Subcutaneous abdominal adipose tissue (tissue), 5 donors: ENCODE measurements around the gene ADRM1.

Experiments used
- H3K27ac ChIP-seq: one replicate; pipeline ENCODE4 v1.7.0; 2013; ENCODE audit warnings: low read depth, mild to moderate bottlenecking, inconsistent platforms, low read length, moderate library complexity
- H3K27me3 ChIP-seq, 5 donors: one replicate each; pipeline ENCODE4 v1.7.0; 2013; ENCODE audit warnings: low read length in 5 of 5, inconsistent platforms in 1 of 5; ENCODE audit not compliant: control insufficient read depth in 5 of 5, insufficient read depth in 4 of 5
- H3K36me3 ChIP-seq, 5 donors: one replicate each; pipeline ENCODE4 v1.7.0; 2013; ENCODE audit warnings: low read length in 5 of 5; ENCODE audit not compliant: control insufficient read depth in 5 of 5, insufficient read depth in 5 of 5
- H3K4me1 ChIP-seq, 5 donors: one replicate each; pipeline ENCODE4 v1.7.0; 2013; ENCODE audit warnings: low read length in 5 of 5, mild to moderate bottlenecking in 3 of 5, moderate library complexity in 1 of 5; ENCODE audit not compliant: control insufficient read depth in 5 of 5, insufficient read depth in 5 of 5
- H3K4me3 ChIP-seq, 5 donors: one replicate each; pipeline ENCODE4 v1.7.0; 2013; ENCODE audit warnings: low read length in 5 of 5, low read depth in 1 of 5
- H3K9ac ChIP-seq, 5 donors: one replicate each; pipeline ENCODE4 v1.7.0; 2013; ENCODE audit warnings: low read length in 5 of 5, mild to moderate bottlenecking in 4 of 5, moderate library complexity in 3 of 5
- H3K9me3 ChIP-seq, 5 donors: one replicate each; pipeline ENCODE4 v1.7.0; 2013; ENCODE audit warnings: low read length in 5 of 5; ENCODE audit not compliant: control insufficient read depth in 5 of 5
- donor health status: healthy.
- donor health status: healthy.
- donor health status: healthy.
- donor health status: healthy.
- donor health status: healthy.

ADRM1 gene

GRCh38 chr20:62353289-62354030, 50.7 kb downstream of the ADRM1 start:
- no peak overlapping the region for H3K27ac ChIP-seq
- H3K4me3 ChIP-seq: no peak overlapping the region
- no peak overlapping the region for H3K9ac ChIP-seq
- H3K4me1 ChIP-seq: peaks cover 5 to 56% (median 48%) of the 10 kb centered on the region in 5 donors
- no peaks in the 10 kb centered on the region for H3K9me3 ChIP-seq
- no peaks in the 10 kb centered on the region for H3K27me3 ChIP-seq
- H3K36me3 ChIP-seq: peaks cover 0 to 30% (median 19%) of the 10 kb centered on the region in 5 donors

- H3K27me3 ChIP-seq: no peaks in the 10 kb centered on the region
- peaks cover 5 to 63% (median 55%) of the 10 kb centered on the region in 5 donors for H3K4me1 ChIP-seq
- H3K4me3 ChIP-seq: no peak overlapping the region
- no peak overlapping the region for H3K27ac ChIP-seq
- peaks cover 0 to 30% (median 19%) of the 10 kb centered on the region in 5 donors for H3K36me3 ChIP-seq
- no peak overlapping the region for H3K9ac ChIP-seq
- H3K9me3 ChIP-seq: no peaks in the 10 kb centered on the region
Observed at GRCh38 chr20:62354031-62354808, 51.4 kb downstream of the ADRM1 start.

GRCh38 chr20:62354811-62355341, 52.1 kb downstream of the ADRM1 start:
- Histone ChIP-seq H3K4me3 (peak overlapping the region in 1 of 5 donors; percentile 35), H3K27me3 (no peaks in the 10 kb centered on the region), H3K9me3 (no peaks in the 10 kb centered on the region), H3K27ac (peak overlapping the region; percentile 92), H3K4me1 (peaks cover 5 to 65% (median 57%) of the 10 kb centered on the region in 5 donors), H3K36me3 (peaks cover 0 to 28% (median 19%) of the 10 kb centered on the region in 5 donors), H3K9ac (peak overlapping the region in 2 of 5 donors; percentile 15 to 41)

GRCh38 chr20:62355516-62355877, 52.7 kb downstream of the ADRM1 start:
- no peaks in the 10 kb centered on the region for H3K9me3 ChIP-seq
- H3K27me3 ChIP-seq: no peaks in the 10 kb centered on the region
- peak overlapping the region in 2 of 5 donors; percentile 15 to 23 for H3K9ac ChIP-seq
- peaks cover 0 to 22% (median 17%) of the 10 kb centered on the region in 5 donors for H3K36me3 ChIP-seq
- peaks cover 5 to 65% (median 57%) of the 10 kb centered on the region in 5 donors for H3K4me1 ChIP-seq
- peak overlapping the region; percentile 92 for H3K27ac ChIP-seq
- peak overlapping the region in 3 of 5 donors; percentile 11 to 49 (median 35) for H3K4me3 ChIP-seq

GRCh38 chr20:62355878-62356588, 53.2 kb downstream of the ADRM1 start:
- peaks cover 5 to 70% (median 62%) of the 10 kb centered on the region in 5 donors for H3K4me1 ChIP-seq
- no peaks in the 10 kb centered on the region for H3K27me3 ChIP-seq
- peak overlapping the region in 4 of 5 donors; percentile 13 to 71 (median 60) for H3K9ac ChIP-seq
- H3K36me3 ChIP-seq: peaks cover 0 to 16% (median 12%) of the 10 kb centered on the region in 5 donors
- H3K4me3 ChIP-seq: peak overlapping the region in 4 of 5 donors; percentile 36 to 50 (median 42)
- no peaks in the 10 kb centered on the region for H3K9me3 ChIP-seq
- peak overlapping the region; percentile 92 for H3K27ac ChIP-seq

GRCh38 chr20:62356589-62357186, 53.9 kb downstream of the ADRM1 start:
- Histone ChIP-seq H3K9ac (peak overlapping the region in 4 of 5 donors; percentile 13 to 71 (median 60)), H3K27me3 (no peaks in the 10 kb centered on the region), H3K4me1 (peaks cover 5 to 75% (median 68%) of the 10 kb centered on the region in 5 donors), H3K36me3 (peaks cover 0 to 10% (median 5%) of the 10 kb centered on the region in 5 donors), H3K4me3 (peak overlapping the region in 2 of 5 donors; percentile 49 to 50), H3K9me3 (no peaks in the 10 kb centered on the region), H3K27ac (peak overlapping the region; percentile 92)

- Histone ChIP-seq H3K4me1 (peaks cover 5 to 79% (median 68%) of the 10 kb centered on the region in 5 donors), H3K36me3 (peaks cover 0 to 9% (median under 1%) of the 10 kb centered on the region in 5 donors), H3K27me3 (no peaks in the 10 kb centered on the region), H3K9me3 (no peaks in the 10 kb centered on the region), H3K9ac (peak overlapping the region in 3 of 5 donors; percentile 13 to 81 (median 71)), H3K4me3 (peak overlapping the region in 3 of 5 donors; percentile 8 to 50 (median 49)), H3K27ac (peak overlapping the region; percentile 92)
Observed at GRCh38 chr20:62357187-62357667, 54.4 kb downstream of the ADRM1 start.

- peak overlapping the region in 3 of 5 donors; percentile 13 to 81 (median 71) for H3K9ac ChIP-seq
- H3K9me3 ChIP-seq: no peaks in the 10 kb centered on the region
- peak overlapping the region in 3 of 5 donors; percentile 8 to 49 (median 16) for H3K4me3 ChIP-seq
- H3K36me3 ChIP-seq: peaks cover 0 to 5% (median 0%) of the 10 kb centered on the region in 5 donors
- no peaks in the 10 kb centered on the region for H3K27me3 ChIP-seq
- H3K4me1 ChIP-seq: peaks cover 5 to 77% (median 64%) of the 10 kb centered on the region in 5 donors
- H3K27ac ChIP-seq: peak overlapping the region; percentile 92
Observed at GRCh38 chr20:62357681-62358080, 54.9 kb downstream of the ADRM1 start.
